HCEC 1CT (cell line): ENCODE measurements around the gene BRI3.

Experiments used
- DNase-seq: peaks from one replicate; pipeline ENCODE4 v3.0.0-alpha.2; 2017

BRI3 gene, protein sequence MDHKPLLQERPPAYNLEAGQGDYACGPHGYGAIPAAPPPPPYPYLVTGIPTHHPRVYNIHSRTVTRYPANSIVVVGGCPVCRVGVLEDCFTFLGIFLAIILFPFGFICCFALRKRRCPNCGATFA

DNA sequence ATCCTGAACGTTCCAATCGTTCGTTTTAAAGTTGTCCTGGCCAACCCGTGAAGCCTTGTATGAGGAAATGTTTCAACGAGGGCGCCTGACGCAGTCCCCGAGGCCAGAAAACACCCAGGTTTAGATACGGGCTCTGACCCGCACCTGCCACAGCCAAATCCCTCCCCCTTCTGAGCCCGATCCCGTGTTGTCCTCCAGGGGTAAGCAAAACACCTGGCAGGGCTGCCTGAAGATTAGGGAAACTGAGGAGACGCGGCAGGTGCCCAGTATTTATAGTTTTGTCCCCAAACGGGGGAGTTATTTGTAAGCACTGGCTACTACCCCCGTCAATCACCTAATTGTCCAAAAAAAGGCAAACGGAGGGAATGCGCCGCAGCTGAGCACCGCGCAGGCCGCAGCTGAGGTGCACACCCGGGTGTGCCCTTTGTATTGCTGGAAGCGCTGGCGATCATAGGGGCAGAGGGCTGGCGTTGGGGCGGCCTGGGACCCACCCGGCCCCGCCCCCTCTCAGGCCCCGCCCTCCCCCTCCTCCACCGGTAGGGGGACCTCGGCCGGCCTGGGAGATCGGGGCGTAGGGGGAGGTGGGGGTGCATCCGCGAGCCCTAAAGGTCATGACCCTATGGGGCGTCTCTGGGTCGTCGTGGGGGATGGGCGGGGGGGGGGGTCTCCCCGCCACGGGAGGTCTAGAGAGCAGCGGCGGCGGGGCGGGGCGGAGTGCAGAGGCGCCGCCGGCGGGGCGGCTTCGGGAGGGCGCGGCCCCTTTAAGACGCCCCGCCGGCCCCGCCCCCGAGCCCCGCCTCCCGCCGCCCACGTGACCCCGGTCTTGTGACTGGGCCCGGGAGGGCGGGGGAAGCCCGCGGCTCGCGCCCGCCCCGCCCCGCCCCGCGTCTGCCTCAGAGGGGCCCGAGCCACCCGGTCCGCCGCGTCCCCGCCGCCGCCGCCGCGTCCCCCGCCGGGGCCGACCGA is at the start of gene BRI3:
BRI3 (plus strand) TSS at position 896 of the 966 bp plus-strand sequence. CDS start 110 bp downstream, outside the sequence.
- peak; percentile 88 for DNase-seq

DNA sequence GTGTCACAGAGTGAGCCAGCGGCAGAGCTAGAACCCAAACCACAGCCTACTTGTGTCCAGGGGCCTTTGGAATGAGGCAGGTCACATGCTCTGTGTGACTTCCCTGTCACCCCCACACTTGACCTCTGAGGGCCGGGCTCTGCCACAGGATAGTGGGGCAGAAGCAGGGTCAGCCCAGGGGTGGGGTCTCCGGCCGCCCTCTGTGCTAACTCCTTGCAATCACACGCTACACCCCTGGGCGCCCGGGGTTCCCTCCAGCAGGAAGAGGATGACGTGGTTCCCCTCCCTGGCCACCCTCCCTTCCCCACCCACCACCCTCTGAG is 49.3 kb upstream of the BRI3 start:
- DNase-seq: no peak

DNA sequence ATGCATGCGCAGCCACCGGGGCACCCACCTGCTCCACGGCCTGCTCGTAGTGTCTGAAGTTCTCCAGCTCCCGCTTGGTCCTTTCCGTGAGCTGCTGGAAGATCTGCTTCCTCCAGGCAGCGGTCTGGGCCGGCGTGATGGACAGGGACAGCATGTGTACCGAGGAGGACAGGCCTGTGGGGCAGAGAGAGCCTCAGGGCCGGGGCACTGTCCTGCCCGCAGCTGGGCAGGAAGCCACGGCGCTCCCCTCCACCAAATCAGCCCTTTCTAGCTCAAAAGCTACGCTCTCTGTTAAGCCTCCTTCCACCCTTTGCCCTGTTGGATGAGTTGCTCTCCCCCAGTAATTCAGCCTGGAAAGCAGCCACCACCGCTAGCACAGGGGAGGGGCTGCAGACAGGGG is 48.7 kb upstream of the BRI3 start:
- DNase-seq: no peak

DNA sequence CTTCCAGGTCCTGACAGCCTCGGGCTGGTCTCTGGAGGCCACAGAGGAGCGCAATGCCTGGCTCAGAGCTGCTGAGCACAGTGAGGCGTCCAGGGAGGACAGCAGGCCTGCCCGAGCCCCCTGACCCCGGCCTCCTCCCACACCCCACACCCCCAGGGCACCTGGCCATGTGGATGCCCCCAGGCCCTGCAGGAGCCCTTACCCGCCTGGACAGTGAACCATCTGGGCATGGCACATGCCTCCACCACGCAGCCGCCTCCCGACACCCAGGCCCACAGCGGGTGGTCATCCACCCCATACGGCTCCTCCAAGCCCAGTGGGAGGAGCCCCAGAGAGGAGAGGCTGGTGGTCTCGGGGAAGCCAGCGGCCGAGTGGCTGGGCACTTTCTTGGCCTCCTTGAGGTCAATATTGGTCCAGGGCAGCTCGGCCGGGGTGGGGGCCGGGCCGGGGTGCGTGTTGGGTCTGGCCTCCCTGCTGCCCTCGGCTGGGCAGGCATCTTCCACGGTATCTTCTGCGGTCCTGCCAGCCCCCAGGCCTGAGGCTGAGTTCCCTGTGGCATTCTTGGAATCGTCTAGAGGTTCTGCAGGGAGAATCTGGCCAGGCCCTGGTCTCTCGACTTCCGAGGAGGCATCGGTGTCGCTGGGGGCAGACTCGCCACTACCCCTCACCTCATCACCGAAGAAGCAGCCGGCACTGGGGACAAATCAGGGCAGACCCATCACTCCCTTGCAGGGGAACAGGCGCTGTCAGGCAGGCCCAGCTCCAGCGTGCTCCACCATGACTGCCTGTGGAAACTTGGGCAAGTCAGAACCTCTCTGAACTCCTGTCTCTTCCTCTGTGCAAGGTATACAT is 48.0 kb upstream of the BRI3 start:
- DNase-seq: no peak

DNA sequence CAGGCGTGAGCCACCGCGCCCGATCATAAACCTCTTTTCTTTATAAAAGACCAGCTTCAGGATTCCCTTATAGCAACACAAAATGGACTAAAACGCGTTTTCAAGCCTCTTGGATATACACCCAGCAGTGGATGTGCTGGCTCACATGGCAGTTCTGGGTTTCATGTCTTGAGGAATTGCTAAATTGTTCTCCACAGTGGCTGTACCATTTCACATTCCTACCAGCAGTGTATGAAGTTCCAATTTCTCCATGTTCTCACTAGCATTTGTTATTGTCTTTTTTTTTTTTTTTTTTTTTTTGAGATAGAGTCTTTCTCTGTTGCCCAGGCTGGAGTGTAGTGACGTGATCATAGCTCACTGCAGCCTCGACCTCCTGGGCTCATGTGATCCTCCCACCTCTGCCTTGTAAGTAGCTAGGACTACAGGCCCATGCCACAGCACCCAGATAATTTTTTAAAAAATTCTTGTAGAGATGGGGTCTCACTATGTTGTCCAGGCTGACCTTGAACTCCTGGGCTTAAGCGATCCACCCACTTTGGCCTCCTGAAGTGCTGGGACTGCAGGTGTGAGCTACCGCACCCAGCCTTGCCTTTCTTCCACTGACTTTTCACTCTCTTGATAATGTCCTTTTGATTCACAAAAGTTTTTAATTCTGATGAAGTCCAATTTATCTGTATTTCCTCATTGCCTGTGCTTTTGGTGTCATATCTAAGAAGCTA is 46.9 kb upstream of the BRI3 start:
- no peak for DNase-seq

DNA sequence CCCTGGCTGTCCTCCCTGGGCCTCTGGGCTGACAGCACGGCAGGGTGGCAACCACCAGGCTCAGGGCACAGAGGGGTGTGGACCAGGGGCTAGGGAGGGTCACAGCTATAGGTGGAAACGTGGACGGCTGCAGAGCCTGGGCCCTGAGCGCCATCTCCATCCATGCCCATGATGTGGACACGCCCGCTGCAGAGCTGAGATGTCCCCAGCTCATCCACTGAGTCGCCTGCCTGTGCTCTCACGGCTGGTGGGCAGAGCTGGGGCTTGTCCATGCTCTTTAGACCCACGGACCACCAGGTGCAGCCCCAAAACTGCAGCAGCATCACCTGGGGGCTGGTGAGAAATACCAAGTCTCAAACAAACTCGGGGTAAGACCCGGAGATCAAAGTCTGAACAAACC is 45.6 kb upstream of the BRI3 start:
- no peak for DNase-seq

DNA sequence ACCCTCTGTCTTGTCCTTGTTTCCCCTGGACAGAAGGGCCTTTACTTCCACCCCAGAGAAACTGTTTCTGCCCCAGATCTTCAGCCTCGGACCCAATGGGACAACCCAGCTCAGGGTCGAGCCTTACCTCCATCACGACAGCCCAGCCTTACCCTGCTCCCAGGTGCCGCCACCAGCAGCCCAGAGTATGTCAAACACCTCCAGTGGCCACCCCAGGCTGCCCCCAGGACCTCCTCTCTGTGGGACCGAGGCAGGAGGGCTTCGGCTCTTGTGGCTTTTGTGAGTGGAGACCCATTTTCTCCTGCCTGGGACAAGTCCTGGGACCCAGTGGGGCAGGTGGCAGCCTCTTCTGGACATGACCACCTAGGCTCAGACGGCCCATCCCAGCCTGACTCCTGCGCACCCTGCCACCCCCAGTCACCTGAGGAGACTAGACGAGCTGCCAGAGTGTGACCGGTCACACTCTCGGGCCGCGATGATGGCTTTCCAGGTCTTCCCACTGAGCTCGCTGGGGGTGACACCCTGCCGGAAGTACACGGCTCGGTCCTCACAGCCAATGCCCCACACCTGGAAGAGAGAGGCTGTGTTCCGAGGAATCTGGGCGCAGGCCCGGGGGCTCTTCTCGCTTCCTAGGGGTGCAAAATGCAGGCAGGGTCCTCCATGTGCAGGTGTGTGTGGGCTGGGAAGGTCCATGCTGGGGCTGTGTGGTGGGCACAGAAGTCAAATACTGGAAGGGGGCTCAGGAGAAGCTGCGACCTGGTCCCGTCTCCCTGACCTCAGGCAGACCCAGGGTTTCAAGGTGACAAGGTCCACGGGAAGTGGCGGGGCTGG is 44.9 kb upstream of the BRI3 start:
- no peak for DNase-seq

DNA sequence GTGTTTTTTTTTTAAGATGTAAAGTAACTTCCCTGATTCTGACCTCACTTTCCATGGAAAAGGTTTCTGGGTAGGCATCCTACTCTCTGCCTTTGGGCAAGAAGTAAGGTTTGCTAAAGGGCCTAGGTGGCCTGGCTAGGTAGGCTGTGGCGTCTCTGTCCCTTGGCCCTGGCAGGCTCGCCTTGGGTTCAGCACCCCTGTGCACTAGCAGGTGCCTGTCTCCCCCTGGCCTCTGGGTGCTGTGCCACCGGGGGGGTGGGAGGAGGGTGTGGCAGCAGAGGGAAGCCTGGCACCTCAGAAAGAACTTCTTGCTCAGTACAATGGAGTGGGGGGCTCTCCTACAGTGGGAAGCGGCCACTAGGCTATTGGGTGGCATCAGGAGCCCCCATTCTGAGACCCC is 43.4 kb upstream of the BRI3 start:
- DNase-seq: no peak

DNA sequence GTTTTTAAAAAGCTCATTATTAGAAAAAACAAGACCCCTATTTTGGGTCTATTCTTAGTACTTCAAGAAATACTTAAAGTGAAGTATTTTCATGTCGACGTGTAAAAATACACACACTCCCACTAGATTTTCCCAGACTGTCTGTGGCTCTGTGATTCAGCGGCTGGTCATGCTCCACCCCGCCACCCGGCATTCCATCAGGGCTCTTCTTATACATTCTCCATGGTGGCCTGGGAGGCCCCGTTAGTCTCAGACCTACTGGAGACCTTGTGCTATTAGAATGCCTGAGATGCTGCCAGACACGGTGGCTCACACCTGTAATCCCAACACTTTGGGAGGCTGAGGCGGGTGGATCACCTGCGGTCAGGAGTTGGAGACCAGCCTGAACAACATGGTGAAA is 42.5 kb upstream of the BRI3 start:
- no peak for DNase-seq

DNA sequence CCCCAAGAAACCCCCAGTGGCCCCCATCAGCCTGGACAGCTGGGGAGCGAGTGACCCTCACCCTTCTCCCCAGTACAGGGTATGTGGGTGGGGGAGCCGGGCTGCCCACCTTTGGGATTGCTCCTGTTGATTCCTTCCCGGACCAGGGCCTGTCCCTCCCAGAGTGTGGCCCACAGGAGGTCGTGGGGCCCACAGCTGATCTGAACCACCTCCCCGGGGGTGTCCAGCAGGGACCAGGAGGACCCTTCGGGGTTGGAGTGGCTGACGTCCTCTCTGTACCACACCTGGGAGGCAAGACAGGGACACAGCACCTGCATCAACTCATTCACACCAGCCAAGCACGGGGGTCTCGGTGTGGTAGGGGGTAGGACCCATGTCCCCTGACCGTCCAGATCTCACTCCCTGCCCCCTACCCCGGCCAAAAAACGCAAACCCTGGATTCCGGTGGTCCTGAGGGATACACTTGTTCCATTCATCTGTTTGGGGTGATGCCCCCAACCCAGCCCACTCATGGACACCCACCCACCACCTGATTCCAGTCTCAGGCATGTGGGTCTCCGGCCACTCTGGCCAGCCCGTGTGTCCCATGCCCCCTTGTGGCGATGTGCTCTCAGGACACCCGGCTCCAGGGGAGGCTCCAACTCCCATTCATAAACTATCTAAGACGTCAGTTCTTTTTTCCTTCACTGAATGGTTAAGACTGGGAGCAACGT is 40.4 kb upstream of the BRI3 start:
- DNase-seq: peak; percentile 31

DNA sequence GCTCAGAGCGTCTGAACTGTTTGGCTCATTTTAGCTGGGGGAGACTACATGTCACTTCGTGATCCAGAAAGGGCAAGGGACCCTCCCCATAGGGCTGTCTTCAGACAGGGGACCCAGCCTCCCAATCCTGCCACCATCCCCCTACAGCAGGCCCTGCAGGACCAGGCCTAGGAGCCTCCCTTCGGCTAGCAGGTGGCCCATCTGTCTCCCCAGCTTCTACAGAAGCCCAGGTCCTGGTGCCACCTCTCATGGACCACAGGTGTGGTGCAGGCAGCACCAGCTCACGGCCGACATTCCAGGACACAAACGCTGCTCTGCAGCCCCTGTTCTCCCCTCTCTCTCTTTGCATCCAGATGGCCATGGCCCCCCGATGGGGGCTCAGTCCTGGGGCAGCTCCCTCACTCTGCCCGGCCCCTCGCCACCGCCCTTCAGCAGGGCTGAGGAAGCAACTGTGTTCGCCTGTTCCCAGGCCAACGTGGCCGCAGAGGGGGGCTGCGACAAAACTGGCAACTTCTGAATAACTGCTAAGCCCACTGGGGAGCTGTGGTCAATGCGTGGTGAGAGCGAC is 39.7 kb upstream of the BRI3 start:
- DNase-seq: no peak

DNA sequence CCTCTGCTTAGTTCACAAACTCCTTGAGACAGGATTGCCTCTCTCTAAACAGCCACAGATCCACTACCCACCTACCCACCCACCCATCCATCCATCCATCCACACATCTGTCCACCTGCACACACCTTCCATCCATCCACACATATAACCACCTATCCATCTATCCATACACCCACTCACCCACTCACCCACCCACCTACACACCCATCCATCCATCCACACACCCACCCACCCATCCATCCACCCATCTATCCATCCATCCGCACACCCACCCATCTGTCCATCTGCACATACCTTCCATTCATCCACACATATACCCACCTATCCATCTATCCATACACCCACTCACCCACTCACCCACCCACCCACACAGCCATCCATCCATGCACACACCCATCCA is 39.1 kb upstream of the BRI3 start:
- DNase-seq: no peak

DNA sequence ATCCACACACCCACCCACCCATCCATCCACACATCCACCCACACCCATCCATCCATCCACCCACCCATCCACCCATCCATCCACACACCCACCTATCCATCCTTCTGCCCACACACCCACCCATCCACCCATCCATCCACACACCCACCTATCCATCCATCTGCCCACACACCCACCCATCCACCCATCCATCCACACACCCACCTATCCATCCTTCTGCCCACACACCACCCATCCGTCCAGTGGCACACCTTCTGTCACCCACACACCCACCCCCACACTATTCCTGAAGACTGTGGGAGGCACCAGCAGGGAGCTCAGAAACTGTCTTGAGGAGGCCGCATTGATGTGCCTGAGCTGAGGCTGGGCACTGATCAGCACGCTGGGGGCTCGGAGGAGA is 38.6 kb upstream of the BRI3 start:
- DNase-seq: no peak

DNA sequence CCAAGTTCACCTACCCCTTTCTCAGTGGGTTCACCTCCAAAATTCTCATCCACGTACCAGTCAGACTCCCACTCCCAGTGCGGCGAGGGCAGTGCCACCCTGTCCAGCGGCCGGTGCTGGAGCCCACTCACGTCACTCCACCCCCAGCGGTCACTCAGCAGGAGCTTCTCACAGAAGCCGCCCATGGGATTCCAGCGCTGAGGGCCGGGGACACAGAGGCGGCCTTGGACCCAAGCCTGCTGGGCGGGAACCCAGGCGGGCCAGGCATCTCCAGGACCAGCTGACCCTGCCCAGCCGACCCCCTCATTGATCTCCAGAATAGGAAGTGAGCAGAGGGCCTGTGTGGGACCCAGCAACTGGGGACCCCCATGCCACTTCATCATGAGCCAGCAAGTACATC is 36.6 kb upstream of the BRI3 start:
- no peak for DNase-seq

DNA sequence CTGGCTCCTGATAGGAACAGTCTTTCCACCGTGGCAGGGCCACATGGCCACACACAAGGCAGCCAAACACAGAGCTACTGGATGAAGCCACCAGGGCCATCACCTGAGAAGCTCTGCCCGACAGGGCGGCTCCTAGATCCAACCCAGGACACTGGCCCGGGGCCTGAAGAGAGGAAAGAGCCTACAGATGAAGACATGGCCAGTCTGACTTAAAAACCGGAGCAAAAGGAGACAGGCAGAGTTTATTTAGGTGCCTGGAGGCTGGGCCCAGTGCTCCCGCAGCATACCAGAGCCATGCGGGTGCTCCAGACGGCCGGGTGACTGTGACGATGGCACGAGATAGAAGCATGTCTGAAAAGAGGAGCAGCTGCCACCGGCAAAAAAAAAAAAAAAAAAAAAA is 33.3 kb upstream of the BRI3 start:
- DNase-seq: no peak

DNA sequence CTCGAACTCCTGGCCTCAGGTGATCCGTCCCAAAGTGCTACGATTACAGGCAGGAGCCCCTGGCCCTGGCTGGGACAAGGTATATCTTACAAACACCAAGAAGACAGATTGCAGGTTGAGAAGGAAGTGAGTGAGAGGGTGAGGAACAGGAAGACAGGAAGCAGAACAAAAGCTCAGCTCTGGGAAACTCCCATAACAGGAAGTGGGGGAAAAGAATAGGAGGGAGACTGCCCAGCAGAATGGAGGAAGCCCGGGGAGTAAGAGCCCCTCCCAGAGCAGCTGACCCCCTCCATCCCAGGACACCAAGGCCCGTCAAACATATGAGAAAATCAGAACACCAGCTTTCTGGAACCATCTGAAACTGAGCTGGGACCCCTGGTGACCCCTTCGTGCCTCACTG is 32.4 kb upstream of the BRI3 start:
- DNase-seq: no peak

DNA sequence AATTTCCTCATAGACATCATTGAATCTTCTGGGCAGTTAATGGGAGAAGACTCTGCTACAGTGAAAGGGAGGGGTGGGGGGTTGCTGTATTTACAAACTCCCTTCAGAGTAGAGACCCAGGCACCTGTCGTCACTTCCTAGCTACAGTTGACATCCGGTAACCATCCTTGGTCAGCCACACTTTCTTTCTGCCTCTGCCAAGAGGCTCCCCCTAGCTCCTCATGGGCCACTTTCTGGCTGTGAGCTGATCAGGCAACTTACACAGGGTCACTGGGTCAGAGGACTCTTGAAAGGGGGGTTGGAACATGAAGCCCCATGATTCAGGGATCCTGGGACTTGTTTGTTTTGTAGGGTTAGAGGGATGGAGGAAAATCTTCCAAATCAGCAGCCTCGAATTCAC is 30.7 kb upstream of the BRI3 start:
- no peak for DNase-seq

DNA sequence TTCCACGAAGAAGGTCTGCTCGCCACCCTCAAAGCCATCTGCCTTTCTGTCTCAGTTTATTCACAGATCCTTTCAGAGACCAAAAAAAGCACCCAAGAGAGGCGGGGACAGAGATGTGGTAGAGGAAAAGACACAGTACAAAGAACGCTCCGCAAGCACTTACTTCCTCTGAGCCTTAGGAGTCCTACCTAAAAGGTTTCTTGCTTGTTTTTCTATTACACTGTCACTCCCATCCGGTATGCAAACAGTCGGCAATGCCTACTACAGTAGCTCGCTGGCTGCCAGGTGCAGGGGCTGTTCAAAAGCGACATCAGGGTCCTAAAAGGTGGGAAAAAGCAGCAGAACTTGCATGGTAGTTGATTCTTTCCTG is 30.3 kb upstream of the BRI3 start:
- no peak for DNase-seq

DNA sequence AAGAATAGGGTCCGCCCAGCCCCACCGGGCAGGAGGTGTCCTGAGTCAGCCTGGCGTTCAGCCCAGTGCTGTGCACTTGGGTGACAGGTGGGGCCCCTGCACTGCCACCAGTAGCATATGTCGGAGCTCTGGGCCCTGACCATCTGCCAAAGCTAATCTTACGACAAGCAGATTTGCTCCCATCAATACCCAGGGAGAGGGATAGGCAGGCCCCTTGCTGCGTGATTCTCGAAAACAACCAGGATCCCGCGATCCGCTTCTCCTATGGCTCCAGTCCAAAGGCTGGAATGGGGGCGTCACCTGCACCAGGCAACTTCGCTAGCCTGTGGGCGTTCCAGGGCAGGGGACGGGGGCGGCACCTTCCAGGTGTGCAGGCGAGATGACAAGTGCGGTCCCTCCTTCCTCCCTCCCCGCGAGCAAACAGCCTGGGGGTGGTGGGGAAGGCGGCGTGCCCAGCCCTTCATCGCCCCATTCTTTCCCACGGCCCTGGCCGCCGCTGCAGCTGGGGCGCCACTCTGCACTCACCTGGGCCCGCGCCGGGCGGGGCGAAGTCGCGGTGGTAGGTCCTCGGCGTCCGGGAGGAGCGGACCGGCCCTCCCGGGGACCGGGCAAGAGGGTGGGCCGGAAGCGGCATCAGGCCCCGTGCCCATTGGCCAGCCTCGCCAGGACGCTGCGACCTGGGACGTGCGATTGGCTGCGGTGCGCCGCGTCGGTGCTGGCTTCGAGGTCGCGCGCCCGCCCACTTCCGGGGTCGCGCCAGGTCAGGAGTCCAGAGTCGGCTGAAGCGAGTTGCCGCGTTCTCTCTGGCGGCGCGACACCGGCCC is 29.7 kb upstream of the BRI3 start, which contains the start of gene TECPR1:
TECPR1 (minus strand) TSS at position 632 of the 824 bp plus-strand sequence. CDS start 6,086 bp downstream, outside the sequence.
- DNase-seq: peak; percentile 89

DNA sequence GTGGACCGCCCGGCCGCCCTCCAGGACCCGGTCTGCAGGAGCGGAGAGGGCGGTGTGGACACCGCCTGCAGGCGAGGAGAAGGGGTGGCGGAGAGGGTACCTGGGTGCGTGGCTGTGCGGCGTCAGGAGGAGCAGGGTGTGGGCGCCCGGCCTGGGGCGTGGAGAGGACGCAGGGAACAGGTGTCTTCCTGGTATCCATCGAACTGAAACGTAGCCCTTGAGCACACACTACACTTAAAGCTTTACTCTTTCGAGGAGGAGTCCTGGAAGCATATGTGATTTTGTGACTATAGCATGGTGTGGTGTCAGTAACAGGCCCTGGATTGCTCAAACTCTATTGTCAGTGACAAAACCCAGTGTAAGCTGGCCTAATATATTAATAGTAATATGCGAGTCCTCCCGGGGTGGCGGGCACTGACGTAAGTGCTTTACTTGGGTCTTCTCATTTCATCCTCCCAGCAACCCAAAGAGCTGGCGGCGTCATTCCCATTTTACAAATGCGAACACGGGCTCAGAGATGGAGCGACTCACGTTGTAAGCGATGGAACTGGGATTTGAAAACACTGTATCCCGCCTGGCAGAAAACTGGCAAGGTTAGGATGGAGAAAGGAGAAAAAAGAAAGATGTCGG is 28.9 kb upstream of the BRI3 start:
- DNase-seq: no peak
